Liver (tissue), 3 donors: Measurements from ENCODE around the gene ALMS1.

Experiments used
- CTCF ChIP-seq: fragments of 150-350 bp; IDR thresholded peaks from 2 replicates; pipeline ENCODE4 v1.5.1; 2017; ENCODE audit warnings: improper control_type of control experiment, low read depth, low read length; ENCODE audit not compliant: missing input control
- GABPA ChIP-seq, 2 donors: IDR thresholded peaks in 1 of 2; conservative IDR thresholded peaks in 1 of 2; 2 replicates each; pipeline ENCODE4 v1.6.1; 2016; ENCODE audit warnings: antibody characterized with exemption in 2 of 2, mild to moderate bottlenecking in 1 of 2, moderate library complexity in 1 of 2
- MAX ChIP-seq: IDR thresholded peaks from 2 replicates; pipeline ENCODE4 v1.6.1; 2016; ENCODE audit warnings: antibody characterized with exemption
- REST ChIP-seq: IDR thresholded peaks from 2 replicates; pipeline ENCODE4 v1.6.1; 2016; ENCODE audit warnings: antibody characterized with exemption, mild to moderate bottlenecking
- SP1 ChIP-seq: IDR thresholded peaks from 2 replicates; pipeline ENCODE4 v1.6.1; 2018; ENCODE audit warnings: antibody characterized with exemption, mild to moderate bottlenecking
- TAF1 ChIP-seq: conservative IDR thresholded peaks from 2 replicates; pipeline ENCODE4 v1.6.1; 2016; ENCODE audit warnings: antibody characterized with exemption, mild to moderate bottlenecking
- donor health status: healthy.
- donor health status: healthy.

GRCh38 chr2:73528688-73529087 is 143.1 kb downstream of the ALMS1 start:
- no peak for TF ChIP-seq CTCF
- TF ChIP-seq GABPA (IDR thresholded peaks at IDR 0.05 in 1 of 2, conservative IDR thresholded peaks at IDR 0.05 in 1 of 2) = no peak
- TF ChIP-seq REST = no peak
- no peak for TF ChIP-seq TAF1
- no peak for TF ChIP-seq MAX
- no peak for TF ChIP-seq SP1
